AG04449 (cell line): Measurements from ENCODE around the gene KMT2C.
"Not testable (repeated sequence)": the region's sequence is repeated elsewhere in the genome, so short reads cannot be mapped to it uniquely, and the experiment has no call there.

ENCODE experiments used
- CTCF ChIA-PET: fragments of 350-600 bp; formaldehyde crosslinking; extraction: SDS; loops from one replicate; lab custom pipeline; 2021; ENCODE audit warnings: antibody characterized with exemption; lab: Yijun Ruan, JAX
- POLR2A ChIA-PET: fragments of 400-600, 350-600 bp; formaldehyde crosslinking; extraction: SDS; loops from one replicate; lab custom pipeline; 2020; ENCODE audit warnings: antibody characterized with exemption, inconsistent platforms; lab: Yijun Ruan, JAX
- DNase-seq: peaks from one replicate; pipeline ENCODE4 v3.0.0-alpha.2; 2010; ENCODE audit warnings: low read depth, low spot score
- H3K4me3 ChIP-seq: 2 replicates; pipeline ENCODE4 v1.5.1; 2011; ENCODE audit warnings: low read depth, mild to moderate bottlenecking, control low read depth, low read length
- CTCF ChIP-seq: IDR thresholded peaks from one replicate; pipeline ENCODE4 v1.5.1; 2011; ENCODE audit warnings: mild to moderate bottlenecking, moderate library complexity, low read length, control low read depth, inconsistent platforms; ENCODE audit not compliant: insufficient read depth; ENCODE audit errors: missing control alignments

Gene KMT2C

GRCh38 chr7:152476551-152476950 is 40.7 kb upstream of the KMT2C start:
- TF ChIP-seq CTCF: no peak
- DNase-seq: no peak
- H3K4me3 ChIP-seq: no peak overlapping the region
- POLR2A ChIA-PET: interaction anchor here (1.0 kb wide), 1 partner anchor 12 kb away, joined by 3 read pairs; no protein-coding TSS in a partner anchor
- CTCF ChIA-PET: no interaction called here

GRCh38 chr7:152471023-152471620 is 35.3 kb upstream of the KMT2C start:
- POLR2A ChIA-PET: not testable (repeated sequence)

GRCh38 chr7:152470251-152471022 is 34.6 kb upstream of the KMT2C start:
- H3K4me3 ChIP-seq, POLR2A ChIA-PET, CTCF ChIA-PET, DNase-seq: not testable (repeated sequence)

More at GRCh38 chr7:152471023-152471620, 35.3 kb upstream of the KMT2C start:
- H3K4me3 ChIP-seq, DNase-seq, CTCF ChIA-PET: not testable (repeated sequence)

GRCh38 chr7:152469576-152469975 is 33.8 kb upstream of the KMT2C start:
- CTCF ChIA-PET, POLR2A ChIA-PET, DNase-seq, H3K4me3 ChIP-seq: not testable (repeated sequence)

- H3K4me3 ChIP-seq: no peak overlapping the region
- CTCF ChIA-PET: no interaction called here
- POLR2A ChIA-PET: no interaction called here
- TF ChIP-seq CTCF: no peak
- DNase-seq: no peak
Measured at GRCh38 chr7:152467225-152467624, 31.4 kb upstream of the KMT2C start.

- DNase-seq: no peak
- CTCF ChIA-PET: no interaction called here
- POLR2A ChIA-PET: no interaction called here
Measured at GRCh38 chr7:152465119-152465387, 29.2 kb upstream of the KMT2C start.

GRCh38 chr7:152464312-152465118 is 28.7 kb upstream of the KMT2C start:
- no peak for DNase-seq
- CTCF ChIA-PET: no interaction called here
- TF ChIP-seq CTCF: no peak
- POLR2A ChIA-PET: interaction anchor here (0.6 to 1.0 kb wide), 3 partner anchors 13 to 41 kb away, joined by 3 to 4 read pairs (median 3); no protein-coding TSS in a partner anchor
- H3K4me3 ChIP-seq: peak overlapping the region; percentile 76

More at GRCh38 chr7:152465119-152465387, 29.2 kb upstream of the KMT2C start:
- TF ChIP-seq CTCF: no peak
- peak overlapping the region; percentile 76 for H3K4me3 ChIP-seq
